ENCODE measurements around the gene COMT. TPM values are rescaled to one million over a fixed set of nuclear protein-coding genes. Genes with fewer than 3 reads are reported as not detected.

Gene COMT
- total RNA-seq, 1 donor from 2014 or later, result 175 TPM

DNA sequence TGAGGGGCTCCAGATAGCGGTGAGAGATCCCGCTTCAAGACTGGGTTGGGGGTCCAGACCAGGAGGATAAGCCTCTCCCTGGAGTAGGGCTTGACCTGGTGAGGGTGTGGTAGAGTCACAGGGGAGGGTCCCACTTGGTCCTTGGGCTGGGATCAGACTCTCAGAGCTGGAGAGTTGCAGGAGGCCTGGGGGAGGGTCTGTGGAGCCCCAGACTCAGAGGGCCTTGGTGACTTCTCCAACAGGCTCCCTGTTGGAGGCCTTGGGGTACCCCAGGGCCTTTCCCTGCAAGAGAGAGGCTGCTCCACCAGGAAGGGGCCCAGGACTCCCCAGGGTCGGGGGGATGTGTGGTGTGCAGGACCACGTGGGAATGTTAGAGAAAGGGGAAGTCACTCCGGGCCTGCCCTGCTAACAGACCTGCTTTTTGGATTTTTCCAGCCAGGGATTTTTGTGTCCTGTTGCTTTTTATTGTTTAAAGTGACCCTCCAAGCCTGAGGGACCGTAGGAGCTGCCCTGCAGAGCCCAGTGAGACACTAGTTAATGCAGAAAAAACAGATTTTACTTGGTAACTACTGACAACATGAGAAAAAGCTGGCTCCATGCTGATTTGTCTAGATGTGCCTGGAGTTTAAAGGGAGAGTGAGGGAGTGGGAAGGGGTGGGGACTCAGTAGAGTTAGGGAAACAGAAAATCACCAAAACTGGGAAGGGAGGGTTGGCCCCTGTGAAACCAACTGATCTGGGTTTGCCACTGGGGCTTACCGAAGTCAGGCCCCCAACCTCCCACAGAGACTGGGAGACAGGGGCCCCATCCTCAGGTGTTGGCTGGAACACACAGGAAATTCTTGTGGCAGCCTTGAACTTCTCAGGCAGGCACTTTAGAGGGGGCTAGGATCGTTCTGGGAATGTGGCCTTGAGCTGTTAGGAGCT lies 847 bp downstream of the COMT start:
- Histone ChIP-seq H3K9me3 (no peaks in the 10 kb centered on the region), H3K36me3 (no peaks in the 10 kb centered on the region), H3K27me3 (no peaks in the 10 kb centered on the region), H3K4me3 (peak overlapping the region; percentile 88), H3K27ac (peak overlapping the region; percentile 96), H3K4me1 (peaks cover 48% of the 10 kb centered on the region)
- TF ChIP-seq, protein P1, sequence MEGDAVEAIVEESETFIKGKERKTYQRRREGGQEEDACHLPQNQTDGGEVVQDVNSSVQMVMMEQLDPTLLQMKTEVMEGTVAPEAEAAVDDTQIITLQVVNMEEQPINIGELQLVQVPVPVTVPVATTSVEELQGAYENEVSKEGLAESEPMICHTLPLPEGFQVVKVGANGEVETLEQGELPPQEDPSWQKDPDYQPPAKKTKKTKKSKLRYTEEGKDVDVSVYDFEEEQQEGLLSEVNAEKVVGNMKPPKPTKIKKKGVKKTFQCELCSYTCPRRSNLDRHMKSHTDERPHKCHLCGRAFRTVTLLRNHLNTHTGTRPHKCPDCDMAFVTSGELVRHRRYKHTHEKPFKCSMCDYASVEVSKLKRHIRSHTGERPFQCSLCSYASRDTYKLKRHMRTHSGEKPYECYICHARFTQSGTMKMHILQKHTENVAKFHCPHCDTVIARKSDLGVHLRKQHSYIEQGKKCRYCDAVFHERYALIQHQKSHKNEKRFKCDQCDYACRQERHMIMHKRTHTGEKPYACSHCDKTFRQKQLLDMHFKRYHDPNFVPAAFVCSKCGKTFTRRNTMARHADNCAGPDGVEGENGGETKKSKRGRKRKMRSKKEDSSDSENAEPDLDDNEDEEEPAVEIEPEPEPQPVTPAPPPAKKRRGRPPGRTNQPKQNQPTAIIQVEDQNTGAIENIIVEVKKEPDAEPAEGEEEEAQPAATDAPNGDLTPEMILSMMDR (IDR thresholded peaks at IDR 0.05), result no peak
- intact Hi-C loops (cut with DNase I), result no loop called here
- DNase-seq (peak; percentile 69), ATAC-seq (peak; percentile 59)

DNA sequence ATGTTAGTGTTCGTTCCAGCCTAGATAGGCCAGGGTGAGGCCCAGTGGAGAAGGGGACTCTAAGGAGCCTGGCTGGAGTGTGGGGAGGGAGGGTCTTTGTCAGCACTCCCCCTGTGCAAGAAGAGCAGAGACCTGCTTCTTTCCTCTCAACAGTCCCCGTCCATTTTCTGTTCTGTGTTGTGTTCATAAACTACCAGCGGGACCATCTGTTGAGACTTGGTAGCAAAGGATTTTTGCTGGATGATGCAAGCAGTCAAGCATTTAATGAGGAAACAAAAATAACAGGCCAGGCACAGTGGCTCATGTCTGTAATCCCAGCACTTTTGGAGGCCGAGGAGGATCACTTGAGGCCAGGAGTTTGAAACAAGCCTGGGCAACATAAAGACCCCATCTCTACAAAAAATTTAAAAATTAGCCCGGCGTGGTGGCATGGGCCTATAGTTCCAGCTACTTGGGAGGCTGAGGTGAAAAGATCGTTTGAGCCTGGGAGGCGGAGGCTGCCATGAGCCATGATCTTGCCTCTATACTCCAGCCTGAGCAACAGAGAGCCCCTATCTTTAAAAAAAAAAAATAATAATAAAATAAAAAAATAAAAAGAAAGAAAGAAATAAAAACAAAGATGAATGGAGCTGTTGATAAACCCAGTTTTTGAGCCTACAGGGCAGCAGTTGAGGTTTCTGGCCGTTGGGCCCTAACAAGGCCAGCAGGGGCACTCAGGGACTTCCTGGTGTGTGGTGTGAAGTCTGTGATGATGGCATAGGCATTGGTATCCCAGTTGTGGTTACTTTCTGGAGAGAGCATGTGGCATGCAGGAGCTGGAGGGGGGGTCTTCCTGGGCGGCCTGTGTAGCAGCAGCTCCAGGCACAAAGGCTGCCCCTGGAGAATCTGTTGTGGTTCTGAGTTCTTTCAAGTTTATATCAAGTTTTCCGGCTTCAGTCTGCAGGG lies 1.8 kb downstream of the COMT start:
- H3K4me3 ChIP-seq, result peak overlapping the region; percentile 88
- no peaks in the 10 kb centered on the region for H3K9me3 ChIP-seq
- no peaks in the 10 kb centered on the region for H3K36me3 ChIP-seq
- no peaks in the 10 kb centered on the region for H3K27me3 ChIP-seq
- intact Hi-C loops (cut with DNase I), result no loop called here
- TF ChIP-seq, protein P1 (IDR thresholded peaks at IDR 0.05), result peak; percentile 8
- DNase-seq (peak; percentile 57), ATAC-seq (peak; percentile 46)
- H3K4me1 ChIP-seq, result peaks cover 44% of the 10 kb centered on the region
- peak overlapping the region; percentile 96 for H3K27ac ChIP-seq

DNA sequence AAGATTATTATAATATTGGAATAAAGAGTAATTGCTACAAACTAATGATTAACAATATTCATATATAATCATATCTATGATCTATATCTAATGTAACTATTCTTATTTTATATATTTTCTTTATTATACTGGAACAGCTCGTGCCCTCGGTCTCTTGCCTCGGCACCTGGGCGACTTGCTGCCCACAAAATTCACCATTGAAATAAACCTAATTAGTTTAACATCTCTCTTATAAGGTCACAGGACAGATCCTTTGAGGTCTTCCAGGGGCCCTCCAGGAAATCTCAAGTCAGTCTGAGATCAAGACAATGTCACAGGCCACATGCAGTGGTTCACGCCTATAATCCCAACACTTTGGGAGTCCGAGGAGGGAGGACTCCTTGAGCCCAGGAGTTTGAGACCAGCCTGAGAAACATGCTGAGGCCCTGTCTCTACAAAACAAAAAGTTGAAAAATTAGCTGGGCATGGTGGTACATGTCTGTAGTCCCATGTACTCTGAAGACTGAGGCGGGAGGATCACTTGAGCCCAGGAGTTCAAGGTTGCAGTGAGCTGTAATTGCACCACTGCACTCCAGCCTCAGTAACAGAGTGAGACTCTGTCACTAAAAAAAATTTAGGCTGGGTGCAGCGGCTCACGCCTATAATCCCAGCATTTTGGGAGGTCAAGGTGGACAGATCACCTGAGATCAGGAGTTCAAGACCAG lies 6.6 kb downstream of the COMT start:
- H3K27ac ChIP-seq, result no peak overlapping the region
- intact Hi-C loops (cut with DNase I), result no loop called here
- no peak for ATAC-seq

DNA sequence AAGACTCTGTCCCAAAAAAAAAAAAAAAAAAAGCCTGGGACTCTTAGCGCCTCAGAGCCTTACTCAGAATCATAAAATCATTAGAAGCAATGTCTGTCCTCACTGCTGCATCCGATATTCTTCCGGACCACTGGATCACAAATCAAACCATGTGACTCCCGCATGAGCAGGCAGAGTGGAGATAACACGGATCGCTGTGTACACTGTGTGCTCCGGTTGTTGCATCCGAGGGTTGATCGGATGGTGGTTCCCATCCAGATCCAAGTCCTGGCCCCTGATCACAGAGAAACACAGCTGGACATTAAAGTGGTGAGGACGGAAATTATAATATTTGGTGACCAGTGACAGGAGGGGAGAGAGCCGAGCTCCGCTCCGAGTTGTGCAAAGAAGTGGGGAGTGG lies 9.8 kb downstream of the COMT start:
- Histone ChIP-seq H3K27me3 (no peaks in the 10 kb centered on the region), H3K36me3 (peaks cover 8% of the 10 kb centered on the region), H3K4me3 (no peak overlapping the region), H3K9me3 (no peaks in the 10 kb centered on the region), H3K27ac (no peak overlapping the region), H3K4me1 (peaks cover 29% of the 10 kb centered on the region)
- ATAC-seq (no peak), DNase-seq (no peak)
- intact Hi-C loops (cut with DNase I), result no loop called here
- TF ChIP-seq, protein P1 (IDR thresholded peaks at IDR 0.05), result no peak

More for the DNA sequence above, 6.6 kb downstream of the COMT start:
- no peaks in the 10 kb centered on the region for H3K9me3 ChIP-seq
- no peaks in the 10 kb centered on the region for H3K27me3 ChIP-seq
- DNase-seq, result peak; percentile 25
- TF ChIP-seq, protein P1 (IDR thresholded peaks at IDR 0.05), result no peak
- H3K4me3 ChIP-seq, result no peak overlapping the region
- peaks cover 36% of the 10 kb centered on the region for H3K4me1 ChIP-seq
- peaks cover 8% of the 10 kb centered on the region for H3K36me3 ChIP-seq
